Measurements from ENCODE around the gene CCL7.

DNA sequence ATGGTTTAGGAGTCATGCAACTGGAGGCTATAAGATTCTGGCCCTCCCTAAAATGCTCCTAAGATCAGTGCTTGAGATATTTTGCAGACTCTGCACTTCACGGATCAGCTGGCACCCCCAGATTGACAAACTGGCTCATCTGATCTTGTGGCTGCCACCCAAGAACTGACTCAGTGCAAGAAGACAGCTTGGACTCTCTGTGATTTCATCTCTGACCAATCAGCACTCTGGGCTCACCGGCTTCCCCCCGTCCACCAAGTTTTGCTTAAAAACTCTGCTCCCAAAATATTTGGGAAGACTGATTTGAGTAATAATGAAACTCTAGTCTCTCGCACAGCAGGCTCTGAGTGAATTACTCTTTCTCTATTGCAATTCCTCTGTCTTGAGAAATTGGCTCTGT lies 41.2 kb upstream of the CCL7 start:
- TF ChIP-seq, protein P1, sequence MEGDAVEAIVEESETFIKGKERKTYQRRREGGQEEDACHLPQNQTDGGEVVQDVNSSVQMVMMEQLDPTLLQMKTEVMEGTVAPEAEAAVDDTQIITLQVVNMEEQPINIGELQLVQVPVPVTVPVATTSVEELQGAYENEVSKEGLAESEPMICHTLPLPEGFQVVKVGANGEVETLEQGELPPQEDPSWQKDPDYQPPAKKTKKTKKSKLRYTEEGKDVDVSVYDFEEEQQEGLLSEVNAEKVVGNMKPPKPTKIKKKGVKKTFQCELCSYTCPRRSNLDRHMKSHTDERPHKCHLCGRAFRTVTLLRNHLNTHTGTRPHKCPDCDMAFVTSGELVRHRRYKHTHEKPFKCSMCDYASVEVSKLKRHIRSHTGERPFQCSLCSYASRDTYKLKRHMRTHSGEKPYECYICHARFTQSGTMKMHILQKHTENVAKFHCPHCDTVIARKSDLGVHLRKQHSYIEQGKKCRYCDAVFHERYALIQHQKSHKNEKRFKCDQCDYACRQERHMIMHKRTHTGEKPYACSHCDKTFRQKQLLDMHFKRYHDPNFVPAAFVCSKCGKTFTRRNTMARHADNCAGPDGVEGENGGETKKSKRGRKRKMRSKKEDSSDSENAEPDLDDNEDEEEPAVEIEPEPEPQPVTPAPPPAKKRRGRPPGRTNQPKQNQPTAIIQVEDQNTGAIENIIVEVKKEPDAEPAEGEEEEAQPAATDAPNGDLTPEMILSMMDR (IDR thresholded peaks at IDR 0.05): no peak
- no peak for TF ChIP-seq SIN3A (IDR thresholded peaks at IDR 0.05; ENCODE audit: borderline replicate concordance, insufficient read depth, low read depth, low read length)
- TF ChIP-seq POLR2AphosphoS5 (IDR thresholded peaks at IDR 0.05; ENCODE audit: low read depth, low read length): no peak
